Neural progenitor cell (in vitro differentiated cells): ENCODE measurements around the gene FBLN1. TPM values are rescaled to one million over a fixed set of nuclear protein-coding genes. Genes with fewer than 3 reads are reported as not detected.

ENCODE experiments used
- DNase-seq: peaks from one replicate; pipeline ENCODE4 v3.0.0-alpha.2; 2016; ENCODE audit warnings: low spot score
- H2AFZ ChIP-seq: fragments of 200-600 bp; sonication (generic); replicated peaks from 2 replicates; pipeline ENCODE4 v1.6.1; 2016; ENCODE audit warnings: antibody characterized with exemption
- H3F3A ChIP-seq: fragments of 200-600 bp; sonication (generic); 2 replicates; pipeline ENCODE4 v1.6.1; 2016; ENCODE audit warnings: antibody characterized with exemption, low read depth
- H3K27ac ChIP-seq: fragments of 200-600 bp; sonication (generic); 2 replicates; pipeline ENCODE4 v1.5.1; 2016; ENCODE audit warnings: mild to moderate bottlenecking
- H3K27me3 ChIP-seq: fragments of 200-600 bp; sonication (generic); 2 replicates; pipeline ENCODE4 v1.6.1; 2016; ENCODE audit warnings: mild to moderate bottlenecking, moderate library complexity
- H3K36me3 ChIP-seq: fragments of 200-600 bp; sonication (generic); 2 replicates; pipeline ENCODE4 v1.5.1; 2016
- H3K4me1 ChIP-seq: fragments of 200-600 bp; sonication (generic); 2 replicates; pipeline ENCODE4 v1.6.1; 2016; ENCODE audit warnings: mixed run types
- H3K4me2 ChIP-seq: fragments of 200-600 bp; sonication (generic); 2 replicates; pipeline ENCODE4 v1.6.1; 2016
- H3K4me3 ChIP-seq: fragments of 200-600 bp; sonication (generic); 2 replicates; pipeline ENCODE4 v1.5.1; 2016
- H3K79me2 ChIP-seq: fragments of 200-600 bp; sonication (generic); 2 replicates; pipeline ENCODE4 v1.6.1; 2016; ENCODE audit warnings: low read depth
- H3K9ac ChIP-seq: fragments of 200-600 bp; sonication (generic); 2 replicates; pipeline ENCODE4 v1.6.1; 2016
- H3K9me3 ChIP-seq: fragments of 200-600 bp; sonication (generic); 2 replicates; pipeline ENCODE4 v1.5.1; 2016; ENCODE audit warnings: low read depth
- H4K20me1 ChIP-seq: fragments of 200-600 bp; sonication (generic); 2 replicates; pipeline ENCODE4 v1.6.1; 2016; ENCODE audit warnings: low read depth
- H3K27ac Mint-ChIP-seq: 3 replicates; pipeline ENCODE4 v1.8.0; 2021; ENCODE audit warnings: mixed read lengths
- H3K27me3 Mint-ChIP-seq: 2 replicates; pipeline ENCODE4 v1.8.0; 2022; ENCODE audit warnings: low read depth, mild to moderate bottlenecking, inconsistent platforms, moderate library complexity, mixed read lengths; ENCODE audit not compliant: insufficient read depth
- H3K36me3 Mint-ChIP-seq: 3 replicates; pipeline ENCODE4 v1.8.0; 2021; ENCODE audit warnings: mixed read lengths
- H3K4me1 Mint-ChIP-seq: 3 replicates; pipeline ENCODE4 v1.8.0; 2021; ENCODE audit warnings: mixed read lengths
- H3K4me3 Mint-ChIP-seq: 3 replicates; pipeline ENCODE4 v1.8.0; 2021; ENCODE audit warnings: mild to moderate bottlenecking, moderate library complexity, mixed read lengths
- H3K9me3 Mint-ChIP-seq: 3 replicates; pipeline ENCODE4 v1.8.0; 2020; ENCODE audit warnings: mixed read lengths
- CTCF ChIP-seq: fragments of 200-600 bp; sonication (generic); IDR thresholded peaks from 2 replicates; pipeline ENCODE4 v1.5.1; 2017; ENCODE audit warnings: antibody characterized with exemption, mild to moderate bottlenecking
- EZH2 ChIP-seq: fragments of 200-600 bp; sonication (generic); IDR thresholded peaks from 2 replicates; pipeline ENCODE4 v1.6.1; 2017; ENCODE audit warnings: antibody characterized with exemption, mild to moderate bottlenecking, moderate library complexity
- EZH2phosphoT487 ChIP-seq: fragments of 200-600 bp; sonication (generic); IDR thresholded peaks from 2 replicates; pipeline ENCODE4 v1.6.1; 2017; ENCODE audit warnings: antibody characterized with exemption
- total RNA-seq: library from RNA; depleted of rRNA; stranded (reverse); fragments of >200 nt; gene quantifications from 2 replicates; pipeline ENCODE4 v1.2.3, GENCODE V29; 2015; ENCODE audit warnings: low replicate concordance

Gene FBLN1
- total RNA-seq, 1 donor from 2014 or later: 84.3 TPM

- Histone ChIP-seq H3K4me2 (no peak overlapping the region), H3F3A (no peaks in the 10 kb centered on the region), H3K27ac (no peak overlapping the region), H4K20me1 (no peaks in the 10 kb centered on the region), H3K36me3 (no peaks in the 10 kb centered on the region), H3K4me3 (no peak overlapping the region), H3K27me3 (peaks cover 40% of the 10 kb centered on the region), H2AFZ (no peak overlapping the region), H3K9ac (no peak overlapping the region), H3K4me1 (no peaks in the 10 kb centered on the region), H3K9me3 (no peaks in the 10 kb centered on the region), H3K79me2 (no peaks in the 10 kb centered on the region)
- TF ChIP-seq CTCF (no peak), EZH2 (no peak), EZH2phosphoT487 (no peak)
- DNase-seq: no peak
- no peaks in the 10 kb centered on the region for H3K36me3 Mint-ChIP-seq
- peaks cover 12% of the 10 kb centered on the region for H3K4me1 Mint-ChIP-seq
- H3K27me3 Mint-ChIP-seq: peaks cover 12% of the 10 kb centered on the region
- no peak overlapping the region for H3K27ac Mint-ChIP-seq
- no peak overlapping the region for H3K4me3 Mint-ChIP-seq
- H3K9me3 Mint-ChIP-seq: no peaks in the 10 kb centered on the region
These were observed 138.4 kb downstream of the FBLN1 start for GRCh38 chr22:45640941-45641621.

GRCh38 chr22:45642986-45643385, 140.3 kb downstream of the FBLN1 start:
- H3K36me3 ChIP-seq: no peaks in the 10 kb centered on the region
- Mint-ChIP-seq H3K4me3 (no peak overlapping the region), H3K9me3 (no peaks in the 10 kb centered on the region), H3K27ac (no peak overlapping the region), H3K27me3 (peaks cover 17% of the 10 kb centered on the region), H3K4me1 (peaks cover 19% of the 10 kb centered on the region), H3K36me3 (no peaks in the 10 kb centered on the region)
- peaks cover 58% of the 10 kb centered on the region for H3K27me3 ChIP-seq
- H3K9ac ChIP-seq: no peak overlapping the region
- H3K4me3 ChIP-seq: no peak overlapping the region
- no peak overlapping the region for H3K4me2 ChIP-seq
- no peaks in the 10 kb centered on the region for H3F3A ChIP-seq
- no peak for TF ChIP-seq EZH2
- no peak for TF ChIP-seq CTCF
- no peaks in the 10 kb centered on the region for H3K4me1 ChIP-seq
- no peak overlapping the region for H3K27ac ChIP-seq
- DNase-seq: no peak
- H3K79me2 ChIP-seq: no peaks in the 10 kb centered on the region
- no peaks in the 10 kb centered on the region for H3K9me3 ChIP-seq
- no peaks in the 10 kb centered on the region for H4K20me1 ChIP-seq
- no peak overlapping the region for H2AFZ ChIP-seq

GRCh38 chr22:45644714-45645113, 142.0 kb downstream of the FBLN1 start:
- no peak overlapping the region for H3K27ac Mint-ChIP-seq
- H3K9me3 ChIP-seq: no peaks in the 10 kb centered on the region

More at GRCh38 chr22:45644714-45645113, 142.0 kb downstream of the FBLN1 start:
- Mint-ChIP-seq H3K36me3 (no peaks in the 10 kb centered on the region), H3K4me1 (peaks cover 24% of the 10 kb centered on the region), H3K27me3 (peaks cover 28% of the 10 kb centered on the region), H3K4me3 (no peak overlapping the region), H3K9me3 (no peaks in the 10 kb centered on the region)
- Histone ChIP-seq H3K27ac (no peak overlapping the region), H3K4me3 (no peak overlapping the region), H3K4me1 (no peaks in the 10 kb centered on the region), H3K79me2 (no peaks in the 10 kb centered on the region), H2AFZ (no peak overlapping the region), H4K20me1 (no peaks in the 10 kb centered on the region), H3K9ac (no peak overlapping the region), H3F3A (no peaks in the 10 kb centered on the region), H3K36me3 (no peaks in the 10 kb centered on the region), H3K4me2 (no peak overlapping the region), H3K27me3 (peaks cover 59% of the 10 kb centered on the region)
- TF ChIP-seq EZH2phosphoT487: no peak
- TF ChIP-seq CTCF: no peak
- no peak for TF ChIP-seq EZH2
- no peak for DNase-seq
